GOT3 (cell line): ENCODE results near the gene CCSER1.

ENCODE experiments used
- DNase-seq: peaks from one replicate; lab custom pipeline; 2025; ENCODE audit warnings: mixed read lengths; lab: John Stamatoyannopoulos, UW

Gene CCSER1

DNA sequence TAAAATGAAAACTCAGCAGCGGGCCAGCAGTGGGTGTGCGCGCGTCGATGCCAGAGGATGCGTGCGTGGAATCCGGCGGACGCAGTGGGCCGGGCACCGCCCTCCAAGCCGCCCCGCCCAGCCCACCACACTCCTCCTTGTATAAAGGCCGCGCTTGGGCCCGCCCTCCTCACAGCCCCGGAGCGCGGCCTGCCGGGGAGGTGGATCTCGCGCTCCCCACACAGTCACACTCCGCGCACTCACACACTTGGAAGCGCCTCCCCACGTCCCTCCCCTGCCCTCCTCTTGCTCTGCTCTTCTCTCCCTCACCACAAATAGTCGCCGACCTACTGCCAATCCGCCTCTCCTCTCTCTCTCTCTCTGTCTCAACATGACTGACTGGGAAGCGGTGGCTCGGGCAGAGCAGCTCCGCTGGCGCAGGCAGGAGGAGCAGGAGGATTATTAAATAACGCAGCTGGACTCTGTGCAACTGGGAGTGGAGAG lies at the start of gene CCSER1:
CCSER1 (plus strand) TSS at position 172 of the 483 bp plus-strand sequence.
- DNase-seq: peak; percentile 5

DNA sequence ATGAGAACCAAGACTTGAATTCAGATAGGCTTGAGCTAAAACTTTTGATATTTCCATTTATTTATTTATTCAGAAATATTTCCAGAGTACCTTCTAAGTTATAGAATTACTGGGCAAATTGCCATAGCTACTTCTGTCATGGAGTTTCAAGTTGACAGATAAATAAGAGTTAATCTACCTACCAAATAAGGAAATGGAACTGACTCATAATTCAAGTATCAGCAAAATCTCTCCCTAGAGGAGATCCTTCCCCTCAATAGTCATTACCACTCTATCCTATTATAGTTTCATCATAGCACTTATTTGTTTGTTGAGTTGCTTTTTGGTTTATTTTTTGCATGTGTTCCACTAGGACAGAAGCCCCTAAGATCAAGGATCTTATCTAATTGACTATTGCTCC lies 48.8 kb upstream of the CCSER1 start:
- no peak for DNase-seq

DNA sequence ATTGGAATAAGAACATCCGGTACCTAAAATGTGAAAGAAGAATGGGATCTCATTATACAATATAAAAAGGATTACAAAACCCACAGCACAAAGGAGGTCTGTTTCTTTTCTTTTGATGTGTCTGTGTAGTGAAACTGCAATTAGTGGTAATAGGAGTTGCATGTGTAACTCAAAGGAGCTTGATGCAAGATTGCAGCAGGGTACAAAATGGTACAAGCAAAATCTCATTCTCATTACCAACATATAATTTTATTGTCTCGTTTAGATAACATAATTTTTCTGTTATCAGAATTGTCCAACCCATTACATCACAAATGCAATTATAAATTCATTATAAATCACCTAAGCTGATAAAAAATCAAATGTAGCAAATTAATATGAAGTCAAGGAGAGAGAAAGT lies 47.1 kb upstream of the CCSER1 start:
- DNase-seq: no peak

DNA sequence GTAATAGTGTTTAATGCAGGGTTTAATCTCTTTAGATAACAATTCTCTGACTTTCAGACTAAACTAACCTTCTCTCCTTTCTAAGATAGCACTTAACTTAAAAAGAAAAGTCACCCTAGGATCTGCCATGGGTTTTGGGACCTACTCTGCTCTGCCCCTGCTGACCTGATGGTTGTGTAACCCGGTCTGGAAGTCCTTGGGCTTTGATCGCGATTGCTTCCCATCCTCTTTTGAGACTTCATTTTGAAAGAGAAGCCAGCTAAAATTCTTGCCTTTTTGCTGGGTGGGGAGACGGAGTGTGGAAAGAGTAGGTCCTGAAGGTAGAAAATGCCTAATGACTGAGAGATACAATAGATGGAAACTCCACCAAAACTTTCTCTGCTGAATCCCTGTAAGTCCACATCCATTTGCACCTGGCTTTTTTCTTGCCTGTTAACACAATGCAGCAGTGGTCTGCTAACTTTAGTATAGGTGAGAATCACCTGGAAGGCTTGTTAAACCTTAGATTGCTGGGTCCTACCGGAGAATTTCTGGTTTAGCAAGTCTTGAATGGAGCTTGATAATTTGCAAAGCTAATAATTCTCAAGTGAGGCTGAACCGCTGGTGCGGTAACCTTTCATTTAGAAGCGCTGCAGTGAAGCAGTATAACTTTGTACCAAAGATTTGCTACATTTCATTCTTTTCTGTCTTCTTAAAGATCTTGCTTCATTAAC lies 45.6 kb upstream of the CCSER1 start:
- no peak for DNase-seq

DNA sequence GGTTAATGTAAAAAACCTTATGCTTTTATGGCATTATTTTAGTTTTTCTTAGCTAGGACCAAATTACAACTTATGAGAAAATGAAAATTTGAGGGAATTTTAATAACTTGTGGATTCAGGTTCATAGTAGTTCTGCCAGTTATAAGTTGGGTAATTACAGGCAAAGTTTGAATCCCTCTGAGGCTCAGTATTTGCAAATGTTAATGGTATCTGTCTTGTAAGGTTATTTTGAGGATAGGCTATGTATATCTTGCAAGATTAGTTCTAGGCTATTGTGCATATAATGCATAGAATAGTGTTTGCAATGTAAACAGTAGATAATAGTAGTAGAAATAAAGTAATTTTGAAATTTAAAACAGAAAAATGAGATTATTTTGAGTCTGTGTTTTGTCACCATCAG lies 44.7 kb upstream of the CCSER1 start:
- no peak for DNase-seq

DNA sequence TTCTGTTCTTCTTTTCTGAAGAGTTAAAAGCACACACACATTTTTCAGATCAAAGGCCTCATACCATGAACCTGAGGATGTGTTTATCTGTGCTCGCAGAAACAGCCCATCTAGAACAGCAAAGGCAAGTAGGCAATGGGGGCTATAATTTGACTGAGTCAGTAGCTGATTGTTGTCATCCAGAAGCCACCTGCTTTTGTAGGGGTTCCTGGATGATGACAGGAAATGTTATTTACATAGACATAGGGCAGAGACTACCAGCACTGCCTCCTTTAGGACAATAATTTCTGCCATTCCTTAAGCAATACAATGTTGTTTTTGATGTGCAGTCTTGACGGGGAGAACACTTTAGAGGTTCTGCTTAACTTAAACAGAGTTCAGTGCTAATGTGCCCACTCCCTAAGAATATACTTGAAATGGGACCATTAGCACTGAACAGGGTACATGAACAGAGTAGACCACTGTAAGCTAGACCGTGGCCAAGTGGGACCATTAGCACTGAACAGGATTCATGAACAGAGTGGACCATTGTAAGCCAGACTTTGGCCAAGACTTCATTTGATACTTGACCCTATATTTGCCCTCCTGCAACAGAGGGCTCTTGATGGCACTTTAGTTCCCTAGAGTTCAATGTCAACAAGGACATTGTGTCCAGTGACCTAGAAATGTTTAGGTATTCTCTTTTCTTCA lies 42.8 kb upstream of the CCSER1 start:
- no peak for DNase-seq

DNA sequence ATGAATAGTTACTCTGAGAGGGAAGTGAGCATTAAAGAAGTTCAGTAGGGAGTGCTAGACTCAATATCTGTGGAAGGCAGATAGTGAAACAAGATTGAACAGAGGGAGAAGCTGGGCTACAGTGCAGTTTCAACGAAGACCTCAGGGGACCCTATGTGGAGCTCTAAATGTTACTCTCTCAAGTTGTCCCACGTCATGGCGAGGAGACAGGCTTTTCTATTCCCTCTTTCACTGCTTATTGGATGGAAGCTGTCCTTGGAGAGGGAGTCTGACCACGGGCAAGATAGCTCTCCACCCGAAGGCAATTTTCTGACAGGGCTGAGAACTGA lies 42.3 kb upstream of the CCSER1 start:
- DNase-seq: no peak

DNA sequence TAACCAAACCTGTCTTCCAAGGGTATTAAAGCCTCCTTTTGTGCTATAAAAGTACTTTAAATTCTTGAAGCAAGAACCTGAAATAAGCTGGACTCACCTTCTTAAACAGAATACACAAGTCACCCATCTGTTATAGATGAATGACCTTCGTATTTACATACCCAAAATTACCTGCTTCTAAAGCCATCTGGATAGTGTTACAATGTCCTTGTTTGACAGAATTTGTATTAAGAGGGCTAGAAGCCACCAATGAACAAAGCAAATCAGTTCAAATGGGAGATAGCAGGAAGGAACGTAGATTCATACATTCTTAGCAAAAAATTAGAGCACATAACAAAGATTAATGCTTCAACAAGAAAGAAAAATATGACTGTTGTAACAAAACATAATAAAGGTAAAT lies 33.7 kb upstream of the CCSER1 start:
- DNase-seq: no peak

DNA sequence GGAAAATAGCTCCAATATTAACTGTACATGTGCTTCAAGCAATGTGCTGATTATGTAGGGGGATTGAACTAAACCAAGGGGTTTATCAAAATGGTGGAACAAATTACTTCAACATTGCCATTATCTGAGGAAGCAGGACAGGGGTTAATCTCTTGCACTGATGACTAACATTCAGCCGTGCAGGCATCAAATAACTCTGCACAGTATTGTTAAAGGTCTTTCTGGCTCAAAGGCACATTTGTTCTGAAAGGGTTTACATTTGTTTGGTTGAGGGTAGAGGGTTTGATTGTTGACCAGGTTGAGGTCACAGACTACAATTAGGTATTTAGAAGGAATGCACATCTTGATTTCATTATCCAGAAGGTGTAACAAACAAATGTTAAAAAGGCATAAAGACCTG lies 32.2 kb upstream of the CCSER1 start:
- DNase-seq: no peak

DNA sequence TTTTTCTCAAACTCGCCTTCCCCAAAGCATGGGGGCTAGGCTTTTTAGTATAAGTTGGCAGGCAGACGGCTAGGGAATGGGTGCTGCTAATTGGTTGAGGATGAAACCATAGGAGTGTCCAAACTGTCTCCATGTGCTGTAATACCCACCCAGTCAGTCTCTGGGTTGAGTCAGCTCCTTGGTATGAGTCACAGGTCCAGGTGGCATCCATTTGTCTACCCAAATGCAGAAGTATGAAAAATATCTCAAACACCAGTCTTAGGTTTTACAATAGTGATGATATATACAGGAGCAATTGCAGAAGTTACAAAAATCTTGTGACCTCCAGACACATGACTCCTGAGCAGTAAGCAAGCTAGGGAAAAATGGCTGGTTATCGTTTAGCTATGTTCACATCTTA lies 27.4 kb upstream of the CCSER1 start:
- no peak for DNase-seq

DNA sequence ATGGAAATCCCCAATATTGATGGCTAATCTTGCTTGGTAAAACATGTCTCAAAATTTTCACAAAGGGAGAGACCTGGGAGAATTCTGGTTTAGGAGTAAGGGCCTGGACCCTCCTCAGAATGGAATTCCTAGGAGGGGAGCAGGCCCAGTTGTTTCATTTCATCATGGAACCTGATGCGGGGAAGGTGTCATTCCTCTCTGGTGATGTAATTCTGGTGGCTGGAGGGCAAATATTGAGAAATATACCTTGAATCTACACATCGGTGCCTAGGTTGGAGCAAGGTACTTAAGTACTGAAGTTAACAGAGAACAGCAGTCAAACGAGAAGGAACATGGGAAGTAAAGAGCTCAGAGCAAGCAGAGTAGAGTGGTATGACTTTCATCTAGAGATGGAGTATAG lies 23.2 kb upstream of the CCSER1 start:
- DNase-seq: no peak

DNA sequence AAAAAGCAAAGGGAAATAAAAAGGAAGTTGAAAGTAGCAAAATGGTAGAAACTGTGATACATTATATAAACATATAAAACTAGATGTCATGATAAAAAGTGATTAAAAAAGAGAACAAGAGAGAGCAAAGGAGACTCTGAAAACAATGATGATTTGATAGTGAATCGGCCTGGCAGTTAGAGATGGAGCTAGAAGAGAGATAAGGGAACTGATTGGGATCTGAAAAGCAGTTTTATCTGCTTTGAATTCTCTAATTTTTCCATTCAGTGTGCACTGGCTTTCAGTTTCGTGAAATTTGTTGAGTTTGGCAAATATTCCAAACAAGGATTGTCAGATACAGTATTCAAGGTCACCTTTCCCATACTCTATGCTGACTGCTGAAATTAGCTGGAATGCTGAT lies 21.9 kb upstream of the CCSER1 start:
- no peak for DNase-seq

DNA sequence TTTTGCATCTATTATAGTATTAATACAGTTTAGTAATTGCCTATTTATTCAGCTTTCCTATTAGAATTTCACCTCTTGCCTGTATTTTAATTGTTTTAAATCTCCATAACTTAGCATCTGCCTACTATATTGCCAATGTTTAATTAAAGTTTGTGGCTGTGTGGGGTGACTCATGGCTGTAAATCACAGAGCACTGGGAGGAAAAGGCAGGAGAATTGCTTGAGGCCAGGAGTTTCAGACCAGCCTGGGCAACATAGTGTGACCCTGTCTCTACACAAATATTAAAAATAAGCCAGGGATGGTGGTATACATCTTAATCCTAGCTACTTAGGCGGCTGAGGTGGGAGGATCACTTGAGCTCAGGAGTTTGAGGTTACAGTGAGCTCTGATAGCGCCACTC lies 14.5 kb upstream of the CCSER1 start:
- no peak for DNase-seq

DNA sequence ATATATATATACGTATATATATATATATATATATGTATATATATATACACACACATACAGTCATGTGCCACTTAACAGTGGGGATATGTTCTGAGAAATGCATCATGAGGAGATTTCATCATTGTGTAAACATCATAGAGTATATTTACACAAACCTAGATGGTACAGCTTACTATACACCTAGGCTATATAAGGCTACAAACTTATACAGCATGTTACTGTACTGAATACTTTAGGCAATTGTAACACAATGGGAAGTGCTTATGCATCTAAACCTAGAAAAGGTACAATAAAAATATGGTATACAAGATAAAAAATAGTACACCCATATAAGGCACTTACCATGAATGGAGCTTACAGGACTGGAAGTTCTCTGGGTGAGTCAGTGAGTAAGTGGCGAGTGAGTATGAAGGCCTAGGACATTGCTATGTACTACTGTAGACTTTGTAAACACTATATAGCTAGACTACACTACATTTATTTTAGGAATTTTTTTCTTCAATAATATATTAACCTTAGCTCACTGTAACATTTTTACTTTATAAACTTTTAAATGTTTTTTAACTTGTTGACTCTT lies 13.2 kb upstream of the CCSER1 start:
- DNase-seq: no peak

DNA sequence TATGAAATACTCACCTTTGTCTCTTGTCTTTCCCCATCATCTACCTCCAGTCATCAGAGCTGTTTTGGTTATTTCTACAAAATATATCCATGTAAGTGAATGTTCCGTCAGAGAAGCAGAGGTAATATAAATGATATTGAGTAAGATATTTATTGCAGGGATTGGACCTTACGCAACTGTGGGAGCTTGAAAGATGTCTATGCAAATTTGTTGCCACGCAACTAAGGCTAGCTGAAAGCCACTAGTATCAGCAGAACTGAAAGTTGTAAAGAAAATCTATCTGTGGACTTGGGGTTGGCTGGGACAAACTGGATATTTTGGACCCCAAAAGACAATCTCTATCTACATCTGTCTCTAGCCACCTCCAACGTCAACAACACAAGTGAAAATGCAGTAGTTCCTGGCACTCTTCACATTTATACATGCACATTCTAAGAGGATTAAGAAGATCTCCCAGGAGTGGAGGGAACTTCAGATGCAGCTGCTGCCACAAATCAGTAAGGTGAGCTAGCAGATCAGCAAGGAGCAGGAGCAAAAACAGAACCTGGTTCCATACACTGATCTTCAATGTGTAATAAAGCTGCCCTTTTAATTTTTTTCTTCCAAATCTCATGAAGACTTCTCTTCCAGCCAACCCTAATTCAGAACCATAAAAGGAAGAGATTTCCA lies 8.5 kb upstream of the CCSER1 start:
- DNase-seq: no peak

DNA sequence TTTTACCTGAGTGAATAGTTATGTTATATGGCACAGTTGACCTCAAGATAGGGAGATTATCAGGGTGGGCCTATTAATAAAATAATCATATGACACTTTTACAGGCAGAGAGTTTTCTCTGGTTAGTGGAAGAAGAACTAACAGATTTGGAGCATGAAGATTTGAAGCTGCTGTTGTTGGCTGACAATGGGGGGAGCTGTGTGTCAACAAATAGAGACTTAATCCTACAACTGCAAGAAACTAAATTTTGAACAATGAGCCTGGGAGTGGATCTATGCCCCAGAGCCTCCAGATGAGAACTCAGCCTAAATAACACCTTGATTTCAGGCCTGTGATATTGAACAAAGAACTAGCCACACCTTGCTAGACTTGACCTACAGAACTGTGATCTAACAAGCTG lies 7.2 kb upstream of the CCSER1 start:
- no peak for DNase-seq

DNA sequence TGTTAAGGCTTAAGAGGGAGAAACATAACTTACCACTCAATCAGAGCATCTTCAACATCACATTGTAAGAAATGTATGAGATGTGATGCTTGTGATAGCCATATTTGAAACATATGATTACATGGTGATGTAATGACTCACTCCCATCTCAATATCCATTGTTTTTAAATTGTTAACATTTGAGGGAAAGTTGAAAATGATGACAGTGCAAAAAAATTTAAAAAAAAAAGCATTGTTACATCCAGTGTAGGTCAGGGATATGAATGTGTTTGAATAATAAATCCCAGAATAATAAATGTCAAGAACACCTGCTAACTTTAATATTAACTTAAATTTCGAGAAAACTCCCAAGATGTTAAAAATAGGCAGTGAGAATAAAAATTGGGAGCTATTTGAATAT lies 6.4 kb upstream of the CCSER1 start:
- no peak for DNase-seq

DNA sequence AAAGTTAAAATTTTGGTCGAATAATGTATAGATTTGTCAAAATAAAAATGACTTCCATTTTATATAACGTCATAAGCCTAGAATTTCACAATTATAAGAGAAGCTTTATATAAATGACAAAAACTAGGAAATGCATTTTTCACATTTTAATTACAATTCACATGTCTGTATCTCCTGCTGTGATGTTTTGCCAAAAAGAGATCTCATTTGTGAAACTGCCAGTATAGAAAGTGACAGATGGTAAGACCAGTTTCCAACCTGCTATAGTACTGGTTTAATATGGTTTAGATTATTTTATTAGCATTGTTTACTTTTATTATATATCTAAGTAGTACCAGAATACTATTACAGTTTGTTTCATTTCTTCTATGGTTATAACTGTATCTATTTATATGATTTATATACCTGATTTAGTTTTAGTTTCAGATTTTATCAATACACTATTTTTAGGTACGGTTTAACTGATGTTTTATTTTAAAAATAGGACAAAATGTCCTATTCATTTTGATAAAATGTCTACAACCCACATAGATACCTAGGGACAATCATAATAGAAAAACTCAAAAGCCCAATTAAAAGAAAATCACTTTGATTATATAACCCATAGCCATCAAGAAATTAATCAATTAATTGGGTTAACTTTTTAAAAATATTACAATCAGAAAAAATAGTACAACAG lies 5.4 kb upstream of the CCSER1 start:
- DNase-seq: no peak

DNA sequence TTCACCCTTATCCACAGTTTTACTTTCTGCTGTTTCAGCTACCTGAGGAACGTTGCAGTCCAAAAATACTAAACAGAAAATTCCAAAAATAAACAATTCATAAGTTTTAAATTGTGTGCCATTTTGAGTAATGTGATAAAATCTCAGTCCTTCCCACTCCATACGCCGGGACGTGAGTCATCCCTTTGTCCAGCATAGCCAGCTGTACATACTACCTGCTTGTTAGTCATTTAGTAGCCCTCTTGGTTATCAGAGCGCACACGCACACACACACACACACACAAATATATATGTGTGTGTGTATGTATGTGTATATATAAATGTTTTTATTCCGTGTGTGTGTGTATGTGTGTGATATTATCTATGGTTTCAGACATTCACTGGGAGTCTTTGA lies 4.8 kb upstream of the CCSER1 start:
- no peak for DNase-seq

DNA sequence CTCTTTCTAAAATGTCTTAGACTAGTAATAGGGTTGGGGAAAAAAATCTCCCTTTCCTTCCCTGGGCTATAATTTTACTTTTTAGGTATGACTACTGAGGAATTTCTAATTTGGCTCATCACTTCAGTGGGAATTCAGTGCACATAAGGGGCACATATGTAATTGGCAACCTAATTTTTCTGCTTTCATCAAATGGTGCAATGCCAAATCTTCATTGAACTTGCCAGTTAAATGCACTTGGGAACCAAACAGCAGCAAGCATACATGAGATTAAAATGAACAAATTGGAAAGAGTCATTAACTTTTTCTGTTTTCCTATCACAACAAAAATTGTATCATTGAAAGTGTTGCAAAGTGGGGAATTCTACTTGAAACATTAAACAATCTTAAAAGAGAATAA lies 2.9 kb upstream of the CCSER1 start:
- DNase-seq: no peak

DNA sequence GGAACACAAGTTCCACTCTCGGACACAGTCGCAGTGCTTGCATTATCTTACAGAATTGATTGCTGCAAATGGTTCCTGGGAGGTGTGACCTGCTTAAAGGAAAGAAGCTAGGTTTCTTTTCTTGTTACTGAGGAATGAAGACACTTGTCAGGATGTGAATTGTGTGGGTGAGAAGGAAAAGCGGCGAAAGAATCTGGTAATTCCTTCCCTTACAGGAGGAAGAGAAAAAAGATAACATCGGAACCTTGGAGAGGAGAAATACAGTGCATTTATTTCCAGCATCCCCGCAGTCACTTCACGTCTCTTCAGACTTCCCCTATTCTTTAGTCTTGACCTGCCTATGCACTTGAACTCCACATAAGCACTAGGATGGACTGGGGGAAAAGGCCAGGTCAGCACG lies 389 bp upstream of the CCSER1 start:
- DNase-seq: no peak

DNA sequence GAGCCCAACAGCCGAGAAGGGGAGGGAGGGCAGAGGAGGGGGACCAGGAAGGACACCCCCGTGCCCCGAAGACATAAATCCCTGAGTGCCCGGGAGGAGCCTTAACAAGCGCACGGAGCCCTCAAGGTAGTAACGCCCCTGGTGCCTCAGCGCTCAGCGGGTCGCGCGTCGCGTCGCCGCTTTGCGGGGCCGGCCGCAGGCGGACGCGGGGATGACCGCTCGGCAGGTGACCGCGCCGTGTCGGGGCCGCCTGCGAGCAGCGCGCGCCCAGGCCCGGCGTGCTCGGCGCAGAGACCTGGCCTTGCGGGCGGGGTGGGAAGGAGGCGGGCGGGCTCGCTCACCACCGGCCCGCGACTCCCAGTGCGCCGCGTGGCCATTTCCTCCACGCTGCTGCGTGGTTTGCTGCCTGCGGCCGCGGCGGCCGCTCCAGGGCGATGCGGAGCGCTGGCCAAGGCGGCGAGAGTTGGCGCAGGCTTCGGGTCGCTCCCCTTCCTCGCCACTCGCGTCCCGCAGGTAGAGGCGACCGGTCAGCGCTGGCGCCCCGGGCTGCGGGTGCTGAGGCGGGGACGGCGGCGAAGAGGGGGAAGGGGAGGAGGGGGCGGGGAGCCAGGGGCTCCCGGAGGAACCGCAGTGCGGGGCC lies 632 bp downstream of the CCSER1 start:
- DNase-seq: no peak
